Fibroblast of the aortic adventitia (primary cell): ENCODE results near the gene PRKCB. TPM values are rescaled to one million over a fixed set of nuclear protein-coding genes. Genes with fewer than 3 reads are reported as not detected.

Source experiments
- DNase-seq: peaks from one replicate; pipeline ENCODE4 v3.0.0-alpha.2; 2010; ENCODE audit warnings: low read depth
- H3K4me3 ChIP-seq: 2 replicates; pipeline ENCODE4 v1.5.1; 2011; ENCODE audit warnings: low read depth, mild to moderate bottlenecking, control low read depth, low read length, moderate library complexity
- CTCF ChIP-seq: IDR thresholded peaks from 2 replicates; pipeline ENCODE4 v1.5.1; 2011; ENCODE audit warnings: mild to moderate bottlenecking, low read length, control low read depth, inconsistent platforms; ENCODE audit not compliant: insufficient read depth
- small RNA-seq: library from RNA; depleted of rRNA; stranded (forward); fragments of <200 nt; gene quantifications from one replicate; pipeline ENCODE3, GENCODE V24; 2012
- total RNA-seq: library from RNA; depleted of rRNA; stranded (reverse); fragments of >200 nt; gene quantifications from 2 replicates; pipeline ENCODE4 v1.2.3, GENCODE V29; 2012; ENCODE audit warnings: low replicate concordance

The PRKCB gene
- total RNA-seq, 1 donor = not detected

GRCh38 chr16:24253192-24253591, 417.4 kb downstream of the PRKCB start:
- no peak overlapping the region for H3K4me3 ChIP-seq
- peak; percentile 6 for DNase-seq
- peak; percentile 52 for TF ChIP-seq CTCF

GRCh38 chr16:24255456-24256371, 419.9 kb downstream of the PRKCB start, which contains the start of gene CACNG3:
Gene CACNG3 (plus strand): TSS chr16:24256335. CDS start chr16:24256755, 420 bp downstream.
- no peak within 1 kb of the TSS for H3K4me3 ChIP-seq
- no peak for DNase-seq
- no peak for TF ChIP-seq CTCF

GRCh38 chr16:24257958-24258357, 422.2 kb downstream of the PRKCB start:
- no peak overlapping the region for H3K4me3 ChIP-seq
- no peak for DNase-seq
- TF ChIP-seq CTCF = no peak

- DNase-seq = no peak
- no peak overlapping the region for H3K4me3 ChIP-seq
- TF ChIP-seq CTCF = no peak
These were observed 423.0 kb downstream of the PRKCB start for GRCh38 chr16:24258791-24259190.

GRCh38 chr16:24262816-24263215, 427.0 kb downstream of the PRKCB start:
- no peak overlapping the region for H3K4me3 ChIP-seq
- DNase-seq = no peak
- no peak for TF ChIP-seq CTCF

Small RNA genes within 50 kb of the gene (small RNA-seq; reads per million reads assigned to genes)
- gene MIR1273H = not detected

Other genes with a start within 250 kb of the PRKCB start
- 71.5 and 125 TPM in 2 replicates for gene NDUFAB1, start 239.7 kb upstream of the PRKCB start, total RNA-seq
- 19.2 and 19.4 TPM in 2 replicates for gene PALB2, start 194.7 kb upstream of the PRKCB start, total RNA-seq
- gene DCTN5, start 194.5 kb upstream of the PRKCB start, total RNA-seq = 22.5 and 54.8 TPM in 2 replicates
- gene PLK1, start 157.1 kb upstream of the PRKCB start, total RNA-seq = 6.2 and 16.8 TPM in 2 replicates
- not detected in 2 replicates for gene ERN2, start 122.8 kb upstream of the PRKCB start, total RNA-seq
- not detected in 2 replicates for gene CHP2, start 81.0 kb upstream of the PRKCB start, total RNA-seq